ENCODE measurements around the gene THADA. TPM values are rescaled to one million over a fixed set of nuclear protein-coding genes. Genes with fewer than 3 reads are reported as not detected.

The THADA gene
- total and polyA plus RNA-seq, 10 donors: 14.2 to 51.3 (median 40.0) TPM

DNA sequence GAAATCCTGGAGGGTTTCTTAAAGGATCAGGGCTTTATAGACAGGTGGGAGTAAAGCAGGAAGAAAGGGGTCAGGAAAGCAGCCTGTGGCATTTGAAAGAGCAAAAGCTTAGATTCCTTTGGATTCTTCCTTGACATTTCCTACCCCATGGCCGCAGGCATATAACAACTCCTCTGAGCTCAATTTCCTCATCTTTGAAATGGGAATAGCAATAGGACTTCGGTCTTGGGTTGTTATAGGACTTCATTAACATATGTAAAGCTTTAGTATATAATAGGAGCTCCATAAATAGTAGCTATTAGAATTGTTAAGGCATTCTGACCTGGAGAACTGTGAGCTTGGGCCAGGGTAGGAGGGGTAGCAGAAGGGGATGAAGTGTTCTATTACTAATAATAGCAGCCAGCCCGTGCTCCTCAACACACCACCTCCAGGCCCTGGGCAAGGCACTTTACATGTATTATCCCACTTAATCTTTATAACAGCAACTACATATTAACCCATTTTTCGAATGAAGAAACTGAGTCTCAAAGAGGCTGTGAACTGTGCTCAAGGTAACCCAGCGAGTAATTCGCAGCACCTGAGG lies 380.1 kb downstream of the THADA start:
- H3K27me3 ChIP-seq (replicated peaks in 1 of 7): no peaks in the 10 kb centered on the region
- H3K36me3 ChIP-seq: no peaks in the 10 kb centered on the region
- intact Hi-C loops (cut with DNase I; ENCODE audit: low total_unique reads): no loop called here
- no peaks in the 10 kb centered on the region for H3K9me3 ChIP-seq
- TF ChIP-seq, protein P1, sequence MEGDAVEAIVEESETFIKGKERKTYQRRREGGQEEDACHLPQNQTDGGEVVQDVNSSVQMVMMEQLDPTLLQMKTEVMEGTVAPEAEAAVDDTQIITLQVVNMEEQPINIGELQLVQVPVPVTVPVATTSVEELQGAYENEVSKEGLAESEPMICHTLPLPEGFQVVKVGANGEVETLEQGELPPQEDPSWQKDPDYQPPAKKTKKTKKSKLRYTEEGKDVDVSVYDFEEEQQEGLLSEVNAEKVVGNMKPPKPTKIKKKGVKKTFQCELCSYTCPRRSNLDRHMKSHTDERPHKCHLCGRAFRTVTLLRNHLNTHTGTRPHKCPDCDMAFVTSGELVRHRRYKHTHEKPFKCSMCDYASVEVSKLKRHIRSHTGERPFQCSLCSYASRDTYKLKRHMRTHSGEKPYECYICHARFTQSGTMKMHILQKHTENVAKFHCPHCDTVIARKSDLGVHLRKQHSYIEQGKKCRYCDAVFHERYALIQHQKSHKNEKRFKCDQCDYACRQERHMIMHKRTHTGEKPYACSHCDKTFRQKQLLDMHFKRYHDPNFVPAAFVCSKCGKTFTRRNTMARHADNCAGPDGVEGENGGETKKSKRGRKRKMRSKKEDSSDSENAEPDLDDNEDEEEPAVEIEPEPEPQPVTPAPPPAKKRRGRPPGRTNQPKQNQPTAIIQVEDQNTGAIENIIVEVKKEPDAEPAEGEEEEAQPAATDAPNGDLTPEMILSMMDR (IDR thresholded peaks at IDR 0.05 in 8 of 11, conservative IDR thresholded peaks at IDR 0.05 in 3 of 11): no peak
- no peak for TF ChIP-seq POLR2AphosphoS5 (IDR thresholded peaks at IDR 0.05)
- no peak for TF ChIP-seq POLR2A (IDR thresholded peaks at IDR 0.05)
- peaks cover 22 to 98% (median 67%) of the 10 kb centered on the region in 6 donors for H3K4me1 ChIP-seq
- peak; percentile 15 for DNase-seq
- 80 to 92% (median 87%) methylated on average over 6 of the region's 6 CpGs for WGBS, 5 donors
- no peak overlapping the region for H3K4me3 ChIP-seq
- H3K27ac ChIP-seq: peak overlapping the region in 1 of 8 donors; percentile 31

DNA sequence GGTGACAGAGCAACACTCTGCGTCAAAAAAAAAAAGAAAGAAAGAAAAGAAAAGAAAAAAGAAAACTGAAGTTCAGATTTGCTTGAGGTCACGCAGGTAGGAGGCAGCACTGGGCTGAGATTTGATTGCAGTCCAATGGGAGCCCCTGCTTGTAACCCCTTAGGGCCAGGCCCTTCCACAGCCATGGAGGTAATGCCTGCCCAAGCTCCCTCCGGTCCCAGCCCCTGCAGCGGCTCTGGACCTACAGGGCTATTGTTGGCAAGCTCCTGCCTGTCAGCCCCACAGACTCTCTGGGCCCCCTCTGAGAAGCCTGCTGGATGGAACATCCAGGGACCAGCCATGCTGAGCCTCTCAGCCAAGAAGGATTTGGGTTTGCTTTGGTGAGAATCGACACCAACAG lies 381.6 kb downstream of the THADA start:
- peak; percentile 69 for DNase-seq
- Histone ChIP-seq H3K9me3 (no peaks in the 10 kb centered on the region), H3K4me3 (no peak overlapping the region), H3K27ac (peak overlapping the region in 3 of 8 donors; percentile 8 to 91 (median 86)), H3K27me3 (replicated peaks in 1 of 7) (no peaks in the 10 kb centered on the region), H3K36me3 (no peaks in the 10 kb centered on the region), H3K4me1 (peaks cover 14 to 98% (median 61%) of the 10 kb centered on the region in 6 donors)
- TF ChIP-seq, protein P1 (IDR thresholded peaks at IDR 0.05 in 8 of 11, conservative IDR thresholded peaks at IDR 0.05 in 3 of 11): no peak
- TF ChIP-seq POLR2A (IDR thresholded peaks at IDR 0.05): no peak
- peak in 1 of 3 donors; percentile 28 for TF ChIP-seq POLR2AphosphoS5 (IDR thresholded peaks at IDR 0.05)
- intact Hi-C loops (cut with DNase I; ENCODE audit: low total_unique reads): no loop called here
- 89 to 95% (median 94%) methylated on average over 5 of the region's 5 CpGs for WGBS, 5 donors

DNA sequence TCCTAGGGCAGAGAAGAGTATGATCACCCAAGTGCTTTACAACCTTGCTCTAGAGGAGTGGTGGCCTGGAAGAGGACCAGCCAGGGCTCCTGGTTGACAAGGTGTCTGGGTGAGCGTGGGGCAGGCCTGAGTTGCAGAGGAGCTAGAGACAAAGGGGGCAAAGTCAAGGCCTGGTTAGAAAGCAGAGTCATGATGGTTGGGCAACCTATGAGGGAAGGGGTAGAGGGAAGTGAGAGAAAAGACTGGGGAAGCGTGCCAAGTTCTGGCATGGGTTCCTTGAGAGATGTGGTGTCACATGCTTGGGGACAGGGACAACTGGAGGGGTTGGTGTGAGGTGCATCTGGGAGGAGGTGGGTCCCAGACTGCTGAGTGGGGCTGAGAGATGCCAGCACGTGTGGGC lies 382.9 kb downstream of the THADA start:
- Histone ChIP-seq H3K27me3 (replicated peaks in 1 of 7) (no peaks in the 10 kb centered on the region), H3K4me3 (peak overlapping the region in 1 of 8 donors; percentile 28), H3K27ac (peak overlapping the region in 7 of 8 donors; percentile 51 to 91 (median 70)), H3K4me1 (peaks cover 5 to 95% (median 48%) of the 10 kb centered on the region in 6 donors), H3K9me3 (no peaks in the 10 kb centered on the region), H3K36me3 (no peaks in the 10 kb centered on the region)
- peak; percentile 80 for DNase-seq
- 36 to 65% (median 45%) methylated on average over 3 of the region's 3 CpGs for WGBS, 5 donors
- no peak for TF ChIP-seq POLR2A (IDR thresholded peaks at IDR 0.05)
- TF ChIP-seq POLR2AphosphoS5 (IDR thresholded peaks at IDR 0.05): peak in 2 of 3 donors; percentile 29 to 76
- intact Hi-C loops (cut with DNase I; ENCODE audit: low total_unique reads): no loop called here

DNA sequence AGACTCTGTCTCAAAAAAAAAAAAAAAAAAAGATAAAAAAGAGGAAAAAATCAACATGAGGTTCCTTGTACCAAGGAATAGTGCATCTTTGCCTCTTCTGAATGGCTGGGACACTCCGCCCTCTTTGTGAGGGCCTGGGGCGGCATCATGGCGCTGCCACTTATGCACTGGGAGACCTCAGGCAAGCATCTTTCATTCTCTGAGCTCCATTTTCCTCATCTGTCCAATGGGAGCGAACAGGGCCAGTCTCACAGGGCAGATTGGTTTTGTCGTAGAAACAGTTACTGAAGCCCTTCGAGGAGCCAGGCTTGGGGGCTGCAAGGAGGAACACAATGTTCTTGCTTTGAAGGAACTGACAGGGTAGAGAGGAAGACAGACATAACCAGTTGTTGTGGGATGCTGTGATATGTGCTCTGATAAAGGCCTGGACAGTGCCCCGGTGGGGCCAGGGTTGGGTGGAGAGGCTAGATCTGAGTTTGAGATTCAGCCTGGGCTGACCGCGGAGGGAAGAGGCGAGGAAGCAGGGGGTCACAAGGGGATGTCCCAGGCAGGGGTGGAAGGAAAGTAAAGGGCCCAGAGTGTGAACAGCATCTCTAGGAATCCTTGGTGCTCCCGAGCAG lies 383.5 kb downstream of the THADA start:
- intact Hi-C loops (cut with DNase I; ENCODE audit: low total_unique reads): no loop called here
- DNase-seq: no peak
- peak overlapping the region in 1 of 8 donors; percentile 28 for H3K4me3 ChIP-seq
- no peaks in the 10 kb centered on the region for H3K9me3 ChIP-seq
- 66 to 79% (median 74%) methylated on average over 11 of the region's 11 CpGs for WGBS, 5 donors
- H3K4me1 ChIP-seq: peaks cover 0 to 95% (median 42%) of the 10 kb centered on the region in 6 donors
- H3K27ac ChIP-seq: peak overlapping the region in 7 of 8 donors; percentile 51 to 91 (median 70)
- no peaks in the 10 kb centered on the region for H3K36me3 ChIP-seq
- TF ChIP-seq, protein P1 (IDR thresholded peaks at IDR 0.05 in 8 of 11, conservative IDR thresholded peaks at IDR 0.05 in 3 of 11): no peak
- TF ChIP-seq POLR2AphosphoS5 (IDR thresholded peaks at IDR 0.05): peak in 1 of 3 donors; percentile 23
- H3K27me3 ChIP-seq (replicated peaks in 1 of 7): no peaks in the 10 kb centered on the region
